Endothelial cell (in vitro differentiated cells): ENCODE results near the gene PLCG1. TPM values are rescaled to one million over a fixed set of nuclear protein-coding genes. Genes with fewer than 3 reads are reported as not detected.

Source experiments
- DNase-seq: peaks from one replicate; pipeline ENCODE4 v3.0.0; 2021; ENCODE audit warnings: low spot score
- H3K27ac Mint-ChIP-seq: one replicate; pipeline ENCODE4 v1.8.0; 2021; ENCODE audit warnings: mixed read lengths, inconsistent platforms; ENCODE audit not compliant: unreplicated experiment
- H3K27me3 Mint-ChIP-seq: one replicate; pipeline ENCODE4 v1.8.0; 2021; ENCODE audit warnings: mild to moderate bottlenecking, moderate library complexity, mixed read lengths, inconsistent platforms; ENCODE audit not compliant: unreplicated experiment
- H3K36me3 Mint-ChIP-seq: one replicate; pipeline ENCODE4 v1.8.0; 2021; ENCODE audit warnings: mild to moderate bottlenecking, low read depth, mixed read lengths, inconsistent platforms; ENCODE audit not compliant: unreplicated experiment
- H3K4me1 Mint-ChIP-seq: one replicate; pipeline ENCODE4 v1.8.0; 2021; ENCODE audit warnings: mild to moderate bottlenecking, mixed read lengths, inconsistent platforms; ENCODE audit not compliant: unreplicated experiment
- H3K4me3 Mint-ChIP-seq: one replicate; pipeline ENCODE4 v1.8.0; 2021; ENCODE audit warnings: mild to moderate bottlenecking, mixed read lengths, inconsistent platforms; ENCODE audit not compliant: unreplicated experiment
- H3K9me3 Mint-ChIP-seq: one replicate; pipeline ENCODE4 v1.8.0; 2021; ENCODE audit warnings: mixed read lengths, inconsistent platforms; ENCODE audit not compliant: unreplicated experiment
- total RNA-seq: library from RNA; stranded (reverse); fragmentation: NEBNext Ultra II Directional; extraction: Animal tissue kit (Norgen Biotek cat#: 25700); gene quantifications from one replicate; pipeline ENCODE4 v1.2.1, GENCODE V29; 2021; ENCODE audit not compliant: unreplicated experiment
- TF ChIP-seq, protein P1 (sequence below): fragments of 200-600 bp; sonication (generic); IDR thresholded peaks from one replicate; pipeline ENCODE4 v1.5.0; 2021; ENCODE audit warnings: antibody characterized with exemption; ENCODE audit not compliant: unreplicated experiment

PLCG1 gene
- total RNA-seq, 1 donor from 2014 or later = 456 TPM

DNA sequence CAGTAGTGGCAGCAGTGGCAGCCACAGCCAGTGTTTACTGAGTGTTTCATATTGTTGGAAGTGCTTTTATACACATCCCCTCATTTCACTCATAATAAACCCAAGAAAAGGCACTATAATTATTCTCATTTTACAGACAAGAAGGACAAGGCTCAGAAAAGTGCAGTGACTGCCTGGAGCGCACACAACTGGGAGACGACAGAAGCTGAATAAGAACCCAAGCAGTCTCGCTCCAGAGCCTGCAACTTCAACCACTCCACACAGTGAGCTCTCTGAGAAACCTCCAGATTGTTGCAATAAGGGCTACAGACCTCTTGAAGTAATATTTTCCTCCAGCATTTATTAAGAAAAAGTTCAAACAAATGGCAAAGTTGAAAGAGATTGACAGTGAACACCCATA is 76.9 kb downstream of the PLCG1 start:
- no peaks in the 10 kb centered on the region for H3K27me3 Mint-ChIP-seq
- H3K4me3 Mint-ChIP-seq = no peak overlapping the region
- peaks cover 3% of the 10 kb centered on the region for H3K4me1 Mint-ChIP-seq
- DNase-seq = no peak
- H3K27ac Mint-ChIP-seq = no peak overlapping the region
- no peaks in the 10 kb centered on the region for H3K36me3 Mint-ChIP-seq
- TF ChIP-seq, protein P1, sequence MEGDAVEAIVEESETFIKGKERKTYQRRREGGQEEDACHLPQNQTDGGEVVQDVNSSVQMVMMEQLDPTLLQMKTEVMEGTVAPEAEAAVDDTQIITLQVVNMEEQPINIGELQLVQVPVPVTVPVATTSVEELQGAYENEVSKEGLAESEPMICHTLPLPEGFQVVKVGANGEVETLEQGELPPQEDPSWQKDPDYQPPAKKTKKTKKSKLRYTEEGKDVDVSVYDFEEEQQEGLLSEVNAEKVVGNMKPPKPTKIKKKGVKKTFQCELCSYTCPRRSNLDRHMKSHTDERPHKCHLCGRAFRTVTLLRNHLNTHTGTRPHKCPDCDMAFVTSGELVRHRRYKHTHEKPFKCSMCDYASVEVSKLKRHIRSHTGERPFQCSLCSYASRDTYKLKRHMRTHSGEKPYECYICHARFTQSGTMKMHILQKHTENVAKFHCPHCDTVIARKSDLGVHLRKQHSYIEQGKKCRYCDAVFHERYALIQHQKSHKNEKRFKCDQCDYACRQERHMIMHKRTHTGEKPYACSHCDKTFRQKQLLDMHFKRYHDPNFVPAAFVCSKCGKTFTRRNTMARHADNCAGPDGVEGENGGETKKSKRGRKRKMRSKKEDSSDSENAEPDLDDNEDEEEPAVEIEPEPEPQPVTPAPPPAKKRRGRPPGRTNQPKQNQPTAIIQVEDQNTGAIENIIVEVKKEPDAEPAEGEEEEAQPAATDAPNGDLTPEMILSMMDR = no peak
- no peaks in the 10 kb centered on the region for H3K9me3 Mint-ChIP-seq

- Mint-ChIP-seq H3K4me1 (peaks cover 3% of the 10 kb centered on the region), H3K9me3 (no peaks in the 10 kb centered on the region), H3K36me3 (no peaks in the 10 kb centered on the region), H3K4me3 (no peak overlapping the region), H3K27me3 (no peaks in the 10 kb centered on the region), H3K27ac (no peak overlapping the region)
- TF ChIP-seq, protein P1 = no peak
- no peak for DNase-seq
Measured at GRCh38 chr20:41214666-41215065, 77.3 kb downstream of the PLCG1 start.

DNA sequence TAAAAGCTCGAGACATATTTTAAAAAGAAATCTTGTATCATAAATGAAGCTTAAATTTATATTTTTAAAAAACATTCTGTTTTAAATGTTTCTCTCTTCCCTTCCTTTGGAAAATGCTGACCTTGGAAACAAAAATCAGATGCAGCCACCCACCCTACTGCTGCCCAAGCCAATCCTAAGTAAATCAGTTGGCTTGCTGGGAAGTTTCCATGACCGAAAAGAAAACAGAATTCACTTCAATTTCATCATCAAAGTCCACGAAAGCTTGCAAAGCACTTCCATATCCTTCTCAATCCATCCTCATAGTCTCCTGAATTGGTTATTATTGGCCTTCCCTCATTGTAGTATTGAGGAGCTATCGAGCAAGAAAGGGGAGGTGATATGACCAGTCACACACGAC is 80.1 kb downstream of the PLCG1 start:
- H3K27ac Mint-ChIP-seq = no peak overlapping the region
- no peak overlapping the region for H3K4me3 Mint-ChIP-seq
- no peaks in the 10 kb centered on the region for H3K4me1 Mint-ChIP-seq
- H3K36me3 Mint-ChIP-seq = no peaks in the 10 kb centered on the region
- no peaks in the 10 kb centered on the region for H3K9me3 Mint-ChIP-seq
- TF ChIP-seq, protein P1 = no peak
- DNase-seq = no peak
- H3K27me3 Mint-ChIP-seq = peaks cover 2% of the 10 kb centered on the region

DNA sequence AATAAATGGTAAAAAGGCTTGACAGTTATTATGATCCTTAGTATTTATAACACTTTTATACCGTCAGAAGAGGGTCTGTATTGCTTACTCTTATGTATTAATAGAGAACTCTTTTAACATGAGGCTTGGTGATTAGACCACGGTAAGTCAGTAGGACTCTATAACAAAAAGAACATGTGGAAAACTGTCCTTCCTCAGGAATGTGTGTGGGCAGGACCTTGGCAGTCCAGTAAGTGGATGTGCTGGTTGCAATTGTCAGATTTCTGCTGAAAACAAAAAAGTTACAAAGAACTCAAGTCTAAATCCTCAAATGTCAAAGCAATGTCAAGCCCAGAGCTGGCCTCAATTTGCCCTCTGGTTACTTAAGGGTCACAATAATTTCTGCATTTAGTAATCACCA is 81.1 kb downstream of the PLCG1 start:
- no peaks in the 10 kb centered on the region for H3K36me3 Mint-ChIP-seq
- no peak for DNase-seq
- no peaks in the 10 kb centered on the region for H3K4me1 Mint-ChIP-seq
- H3K27me3 Mint-ChIP-seq = peaks cover 2% of the 10 kb centered on the region
- H3K4me3 Mint-ChIP-seq = no peak overlapping the region
- TF ChIP-seq, protein P1 = no peak
- no peak overlapping the region for H3K27ac Mint-ChIP-seq
- H3K9me3 Mint-ChIP-seq = no peaks in the 10 kb centered on the region

- no peaks in the 10 kb centered on the region for H3K36me3 Mint-ChIP-seq
- peaks cover 2% of the 10 kb centered on the region for H3K27me3 Mint-ChIP-seq
- H3K9me3 Mint-ChIP-seq = no peaks in the 10 kb centered on the region
- no peak for DNase-seq
- no peak overlapping the region for H3K4me3 Mint-ChIP-seq
- TF ChIP-seq, protein P1 = no peak
- no peak overlapping the region for H3K27ac Mint-ChIP-seq
- no peaks in the 10 kb centered on the region for H3K4me1 Mint-ChIP-seq
Measured at GRCh38 chr20:41219824-41220223, 82.5 kb downstream of the PLCG1 start.
